HG03432 (cell line): ENCODE data around the gene NVL.

Experiments
- ATAC-seq: cut with Tn5 transposase; IDR thresholded peaks from one replicate; pipeline ENCODE4 v1.9.1; 2021; ENCODE audit warnings: mild to moderate bottlenecking, moderate library complexity; ENCODE audit not compliant: unreplicated experiment

The NVL gene

DNA sequence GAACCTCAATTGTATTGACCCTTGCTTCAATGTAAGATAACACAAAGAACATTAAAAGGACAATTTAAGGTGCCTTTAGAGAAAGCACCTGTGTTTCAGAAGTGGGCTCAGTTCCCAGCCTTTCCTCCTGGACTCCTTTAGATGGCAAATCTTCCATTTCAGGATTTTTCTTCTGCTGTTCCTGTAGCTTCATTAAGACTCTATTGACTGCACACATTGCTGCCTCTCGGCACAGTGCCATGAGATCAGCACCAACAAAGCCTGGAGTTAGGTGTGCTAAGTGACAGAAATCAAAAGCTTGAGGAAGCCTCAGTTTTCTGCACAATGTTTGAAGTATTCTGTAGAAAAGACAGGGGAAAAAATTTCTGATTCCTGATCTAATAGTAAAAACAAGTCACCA lies 40.6 kb downstream of the NVL start:
- no peak for ATAC-seq

DNA sequence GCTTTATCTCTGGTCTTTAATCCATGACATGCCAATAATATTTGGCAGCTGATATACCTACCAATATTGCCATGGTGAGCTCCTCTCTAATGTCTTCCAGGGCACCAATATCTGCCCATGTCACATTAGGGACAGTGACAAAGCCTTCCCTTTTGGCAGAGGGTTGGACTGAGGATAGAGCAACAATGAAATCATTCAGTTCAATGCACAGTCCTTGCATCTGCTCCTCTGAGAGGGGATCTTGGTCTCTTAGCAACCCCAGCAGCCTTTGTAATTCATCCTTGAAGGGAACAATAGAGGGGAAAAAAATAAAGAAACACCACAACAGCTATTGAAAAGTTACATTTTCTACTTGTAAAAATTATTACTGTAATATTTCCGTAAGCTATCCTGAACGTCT lies 42.3 kb downstream of the NVL start:
- no peak for ATAC-seq

DNA sequence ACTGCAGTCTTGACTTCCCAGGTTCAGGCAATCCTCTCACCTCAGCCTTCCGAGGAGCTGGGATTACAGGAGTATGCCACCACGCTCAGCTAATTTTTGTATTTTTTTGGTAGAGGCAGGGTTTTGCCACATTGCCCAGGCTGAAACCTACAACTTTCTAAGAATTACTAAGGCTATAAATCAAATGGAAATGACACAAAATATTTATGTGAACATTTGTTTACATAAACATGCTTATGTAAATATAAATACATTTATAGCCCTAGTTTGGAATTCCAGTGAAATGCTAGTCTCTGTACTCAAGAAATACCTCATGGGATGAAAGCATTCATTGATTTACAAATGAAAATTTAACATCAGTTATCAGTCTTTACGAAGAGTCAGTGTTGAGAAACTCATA lies 47.8 kb downstream of the NVL start:
- ATAC-seq, result no peak

DNA sequence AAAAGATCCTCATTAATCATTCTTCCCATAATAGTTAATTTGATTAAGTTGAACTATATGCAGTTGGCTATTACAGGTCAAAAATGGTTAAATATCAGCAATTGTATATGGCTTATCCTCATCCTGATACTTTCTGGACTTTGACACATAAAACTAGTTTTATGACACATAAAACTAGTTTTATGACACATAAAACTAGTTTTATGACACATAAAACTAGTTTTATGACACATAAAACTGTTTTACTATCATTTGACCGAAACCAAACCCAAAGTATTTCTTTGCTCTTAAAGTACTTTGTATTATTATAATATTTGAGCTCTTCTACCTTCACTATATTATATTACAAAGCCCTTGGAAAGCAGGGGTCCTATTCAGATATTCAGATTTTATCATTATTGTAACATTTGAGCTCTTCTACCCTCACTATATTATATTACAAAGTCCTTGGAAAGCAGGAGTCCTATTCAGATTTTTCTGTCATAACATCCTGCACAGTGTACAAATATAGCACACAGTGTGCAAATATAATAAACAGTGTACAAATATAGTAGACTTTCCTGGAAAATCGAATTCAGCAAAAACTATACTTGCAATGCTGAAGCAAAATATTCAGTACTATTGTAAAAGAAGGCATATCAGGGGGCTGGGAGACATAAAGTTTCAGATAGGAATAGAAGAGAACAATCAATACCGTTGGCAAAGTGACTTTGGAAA lies 53.0 kb downstream of the NVL start:
- ATAC-seq, result no peak

DNA sequence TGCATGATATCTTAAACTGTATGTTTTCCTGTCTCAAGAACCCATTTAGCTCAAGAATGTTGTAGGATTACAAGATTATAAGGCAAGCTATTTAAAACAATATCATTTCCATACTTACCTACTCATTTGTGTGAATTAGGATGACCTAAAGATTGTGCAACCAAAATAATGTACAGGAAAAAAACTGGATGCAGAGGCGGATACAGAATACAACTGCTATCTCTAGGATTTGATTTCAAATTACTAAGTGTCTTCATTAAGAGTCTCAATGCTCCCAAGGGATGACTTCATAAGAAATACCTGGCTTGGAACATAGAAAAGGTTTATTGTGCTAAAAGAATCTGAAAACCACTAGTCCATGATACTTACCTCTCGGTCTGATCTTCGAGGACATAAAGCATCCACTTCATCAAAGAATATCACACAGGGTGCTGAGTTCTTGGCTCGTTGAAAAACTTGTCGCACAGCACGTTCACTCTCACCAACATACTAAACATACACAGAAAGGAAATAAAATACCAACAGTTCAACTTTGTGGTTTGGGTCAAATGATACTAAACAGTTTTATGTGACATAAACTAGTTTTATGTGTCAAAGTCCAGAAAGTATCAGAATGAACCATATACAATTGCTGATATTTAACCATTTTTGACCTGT lies 54.9 kb downstream of the NVL start:
- ATAC-seq, result no peak

DNA sequence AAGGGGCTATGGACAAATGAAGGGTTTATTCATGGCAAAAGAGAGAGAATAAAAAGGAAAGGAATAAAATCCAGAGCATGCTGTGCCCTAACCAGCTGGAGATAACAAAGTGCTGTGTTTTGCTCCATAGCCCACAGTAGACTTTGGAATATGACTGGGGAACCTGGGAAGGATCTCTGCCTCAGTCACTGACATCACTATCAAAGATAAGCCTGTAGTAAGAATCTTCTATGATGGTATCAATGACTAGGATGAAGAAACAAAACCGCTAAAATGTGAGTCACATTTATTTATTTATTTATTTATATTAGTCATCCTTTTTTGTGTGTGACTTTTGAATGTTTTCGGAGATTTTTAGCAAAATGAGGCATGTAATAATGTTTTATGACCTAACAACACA lies 56.3 kb downstream of the NVL start:
- ATAC-seq, result no peak

DNA sequence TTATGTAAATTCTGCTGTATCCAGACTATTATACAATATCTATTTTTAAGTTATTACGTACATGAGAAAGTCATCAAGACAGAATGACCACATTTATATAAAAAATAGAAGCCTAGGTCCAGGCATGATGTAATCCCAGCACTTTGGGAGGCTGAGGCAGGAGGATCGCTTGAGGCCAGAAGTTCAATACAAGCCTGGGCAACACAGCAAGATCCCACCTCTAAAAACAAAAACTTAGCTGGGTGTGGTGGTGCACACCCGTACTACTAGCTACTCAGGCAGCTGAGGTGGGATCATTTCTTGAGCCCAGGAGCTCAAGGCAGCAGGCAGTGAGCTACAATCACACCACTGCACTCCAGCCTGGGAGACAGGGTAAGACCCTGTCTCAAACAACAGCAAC lies 58.9 kb downstream of the NVL start:
- no peak for ATAC-seq

DNA sequence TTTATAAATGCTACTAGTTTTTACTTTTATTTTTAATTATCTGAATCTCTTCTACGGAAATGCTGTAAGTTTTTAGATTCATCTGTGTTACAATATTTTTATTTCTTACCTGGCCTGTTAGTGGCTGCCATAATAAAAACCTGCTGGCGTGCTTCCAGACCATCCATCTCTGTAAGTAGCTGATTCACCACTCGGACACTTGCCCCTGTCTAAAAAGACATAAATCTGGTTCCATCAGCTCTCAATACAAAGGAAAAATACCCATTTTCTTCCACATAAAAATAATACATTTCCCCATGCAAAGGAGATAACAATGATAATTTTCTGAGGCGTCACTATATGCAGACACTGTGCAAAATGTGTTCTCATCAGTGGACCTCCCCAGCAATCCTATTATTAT lies 62.0 kb downstream of the NVL start:
- no peak for ATAC-seq

DNA sequence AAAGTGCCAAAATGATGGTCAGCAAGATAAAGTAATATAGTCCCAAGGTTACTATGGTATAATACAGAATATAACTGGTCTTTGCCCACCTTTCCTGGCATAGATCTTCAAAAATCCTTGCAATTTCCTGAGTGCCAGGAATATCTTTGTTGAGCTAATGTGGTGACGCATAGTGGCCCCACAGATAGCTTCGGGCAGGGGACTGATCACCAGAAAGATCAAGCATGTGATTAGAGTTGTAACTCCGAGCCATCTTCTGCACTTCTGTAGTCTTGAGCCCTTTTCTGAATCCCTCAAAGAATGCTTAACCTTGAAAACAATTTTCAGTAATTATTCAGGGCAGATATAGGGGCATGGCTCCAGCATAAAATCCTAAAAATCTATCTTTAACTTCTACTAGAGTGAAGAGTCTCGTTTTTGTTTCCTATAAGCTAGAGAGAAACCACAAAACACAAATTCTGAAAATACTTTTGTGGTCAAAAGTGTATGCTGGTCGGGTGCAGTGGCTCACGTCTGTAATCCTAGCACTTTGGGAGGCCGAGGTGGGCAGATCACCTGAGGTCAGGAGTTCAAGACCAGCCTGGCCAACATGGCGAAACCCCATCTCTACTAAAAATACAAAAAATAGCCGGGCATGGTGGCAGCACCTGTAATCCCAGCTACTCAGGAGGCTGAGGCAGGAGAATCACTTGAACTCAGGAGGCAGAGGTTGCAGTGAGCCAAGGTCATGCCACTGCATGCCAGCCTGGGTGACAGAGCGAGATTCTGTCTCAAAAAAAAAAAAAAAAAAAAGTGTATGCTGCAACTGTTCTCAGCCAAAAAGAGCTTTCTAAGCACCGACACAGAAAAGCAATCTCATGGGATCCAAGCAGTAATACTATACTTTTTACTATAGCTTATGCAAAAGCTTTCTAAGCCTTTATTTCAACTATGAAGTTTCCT lies 62.8 kb downstream of the NVL start:
- ATAC-seq, result no peak

DNA sequence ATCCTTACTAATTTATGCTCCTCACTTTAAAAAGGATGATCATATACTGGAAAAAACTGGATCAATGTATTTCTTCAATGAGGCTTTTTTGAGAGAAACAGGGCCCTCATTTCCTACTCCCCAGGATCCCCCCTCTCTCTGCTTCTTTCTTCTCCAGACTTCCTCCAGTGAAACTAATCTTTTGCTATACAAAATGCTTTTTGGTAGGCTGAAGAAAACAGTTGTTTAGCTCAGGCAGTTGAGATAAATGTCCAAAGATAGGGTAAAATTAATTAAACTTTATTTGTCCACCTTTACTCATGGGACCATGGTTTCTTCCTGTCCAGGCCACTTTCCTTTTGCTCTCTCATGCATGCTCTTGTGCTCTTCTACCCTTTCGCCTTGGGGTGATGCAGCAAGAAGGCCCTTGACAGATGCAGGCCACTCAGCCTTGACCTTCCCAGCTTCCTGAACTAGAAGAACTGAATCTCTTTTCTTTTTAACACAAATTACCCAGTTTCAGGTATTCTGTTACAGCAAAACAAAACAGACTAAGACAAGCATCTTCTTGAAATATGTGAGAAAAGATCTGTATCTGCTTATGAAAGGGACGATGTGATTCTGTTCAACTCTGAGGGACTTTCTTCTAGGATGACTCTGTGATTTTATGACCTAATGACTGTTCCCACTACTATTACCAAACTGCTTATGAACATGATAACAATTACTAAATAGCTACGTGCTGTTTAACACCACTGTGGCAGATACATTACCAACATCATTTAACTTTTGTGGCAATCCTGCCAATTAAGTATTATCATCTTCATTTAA lies 63.7 kb downstream of the NVL start:
- ATAC-seq, result peak; percentile 86

DNA sequence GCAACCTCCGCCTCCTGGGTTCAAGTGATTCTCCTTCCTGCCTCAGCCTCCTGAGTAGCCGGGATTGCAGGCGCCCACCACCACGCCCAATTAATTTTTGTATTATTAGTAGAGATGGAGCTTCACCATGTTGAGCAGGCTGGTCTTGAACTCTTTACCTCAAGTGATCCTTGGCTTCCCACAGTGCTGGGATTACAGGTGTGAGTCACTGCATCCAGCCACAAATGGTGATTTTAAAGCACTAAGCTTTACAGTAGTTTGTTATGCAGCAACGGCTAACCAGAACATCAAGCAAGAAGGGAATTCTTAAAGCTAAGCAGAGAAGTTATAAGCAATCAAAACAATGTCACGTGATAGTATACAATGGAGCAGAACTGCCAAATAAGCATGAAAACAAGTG lies 65.7 kb downstream of the NVL start:
- ATAC-seq, result no peak

DNA sequence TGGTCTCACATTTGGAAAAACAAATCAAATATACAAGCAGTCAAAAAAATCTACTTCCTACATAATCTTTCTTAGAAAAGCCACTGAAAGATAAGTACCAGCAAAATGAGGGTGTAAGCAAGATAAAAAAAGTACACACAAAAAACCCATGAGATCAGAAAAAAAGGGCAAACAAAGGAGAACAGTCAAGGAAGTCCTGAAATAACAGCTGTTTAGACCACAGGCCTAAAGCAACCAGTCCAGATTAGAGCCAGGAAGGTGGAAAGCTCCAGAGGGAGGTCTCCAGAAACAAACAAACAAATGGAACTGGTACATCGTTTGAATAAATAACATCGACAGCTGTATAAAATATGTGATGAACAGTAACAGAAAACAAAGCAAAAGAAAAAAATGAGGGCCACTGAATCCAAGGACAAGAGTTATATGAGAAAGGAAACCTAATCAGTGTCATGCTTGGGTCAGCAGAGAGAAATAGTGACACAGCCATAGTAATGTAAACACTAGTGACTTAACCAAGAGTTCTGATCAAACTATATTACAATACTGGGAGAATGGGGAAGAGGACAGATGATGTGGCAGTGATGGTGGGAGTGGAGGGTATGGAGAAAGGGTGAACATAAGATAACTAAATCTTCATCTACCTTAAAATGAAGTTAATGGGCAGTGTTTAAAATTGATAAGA lies 67.5 kb downstream of the NVL start:
- no peak for ATAC-seq

DNA sequence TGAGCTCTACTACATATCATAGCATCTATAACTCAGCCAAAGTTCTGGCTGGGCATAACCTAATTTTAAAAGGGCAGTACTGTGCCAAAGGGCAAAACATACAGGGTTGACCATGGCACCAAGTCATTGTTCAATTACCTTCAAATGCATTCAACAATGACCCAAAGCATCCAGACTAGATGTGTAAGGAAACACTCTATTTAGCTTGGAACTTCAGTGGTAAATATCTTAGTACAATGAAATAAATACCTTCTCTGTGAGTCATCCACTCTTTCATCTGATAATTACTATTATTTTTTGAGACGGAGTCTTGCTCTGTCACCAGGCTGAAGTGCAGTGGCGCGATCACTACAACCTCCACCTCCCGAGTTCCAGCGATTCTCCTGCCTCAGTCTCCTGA lies 70.0 kb downstream of the NVL start:
- no peak for ATAC-seq

DNA sequence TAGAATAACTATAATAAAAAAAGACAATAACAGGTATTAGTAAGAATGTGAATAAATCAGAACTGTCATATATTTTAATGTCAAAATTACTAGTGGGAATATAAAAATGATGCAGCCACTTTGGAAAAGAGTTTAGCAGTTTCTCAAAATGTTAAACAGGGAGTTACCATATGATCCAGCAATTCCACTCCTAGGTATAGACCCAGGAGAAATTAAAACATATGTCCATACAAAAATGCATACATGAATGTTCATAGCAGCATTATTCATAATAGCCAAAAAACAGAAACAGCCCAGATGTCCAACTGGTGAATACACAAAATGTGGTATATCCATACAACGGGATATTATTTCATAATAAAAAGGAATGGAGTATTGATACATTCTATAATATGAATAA lies 71.6 kb downstream of the NVL start:
- no peak for ATAC-seq

DNA sequence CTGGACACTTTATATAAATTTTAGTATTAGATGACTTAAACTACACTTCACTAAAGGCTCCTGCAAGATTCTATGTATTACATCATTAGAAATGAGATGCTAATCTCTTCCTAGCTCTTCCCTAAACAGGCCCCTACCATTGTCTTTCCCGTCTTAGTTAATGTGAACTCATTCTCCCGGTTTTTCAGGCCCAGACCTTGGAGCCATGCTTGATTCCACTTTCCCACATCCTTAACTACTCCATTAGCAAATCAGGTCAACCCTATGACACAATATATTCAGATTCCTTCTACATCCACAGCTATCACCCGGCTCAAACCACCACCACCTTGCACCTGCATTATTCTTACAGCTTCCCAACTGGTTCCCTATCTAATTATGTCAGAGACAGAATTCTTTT lies 73.3 kb downstream of the NVL start:
- ATAC-seq, result no peak

DNA sequence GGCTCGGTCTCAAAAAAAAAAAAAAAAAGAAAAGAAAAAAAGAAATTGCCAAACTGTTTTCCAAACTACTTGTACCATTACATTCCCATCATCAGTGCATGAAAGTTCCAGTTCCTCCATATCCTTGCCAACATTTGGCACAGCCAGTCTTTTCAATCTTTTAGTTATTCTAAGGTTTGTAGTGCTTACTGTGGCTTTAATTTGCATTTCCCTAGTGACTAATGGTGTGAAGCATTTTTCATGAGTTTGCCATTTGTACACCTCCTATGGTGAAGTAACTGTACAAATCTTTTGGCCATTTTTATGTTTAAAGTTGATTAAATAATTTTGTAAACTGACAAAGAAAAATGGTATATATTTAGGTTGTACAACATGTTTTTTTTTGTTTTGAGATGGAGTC lies 76.3 kb downstream of the NVL start:
- ATAC-seq, result no peak

DNA sequence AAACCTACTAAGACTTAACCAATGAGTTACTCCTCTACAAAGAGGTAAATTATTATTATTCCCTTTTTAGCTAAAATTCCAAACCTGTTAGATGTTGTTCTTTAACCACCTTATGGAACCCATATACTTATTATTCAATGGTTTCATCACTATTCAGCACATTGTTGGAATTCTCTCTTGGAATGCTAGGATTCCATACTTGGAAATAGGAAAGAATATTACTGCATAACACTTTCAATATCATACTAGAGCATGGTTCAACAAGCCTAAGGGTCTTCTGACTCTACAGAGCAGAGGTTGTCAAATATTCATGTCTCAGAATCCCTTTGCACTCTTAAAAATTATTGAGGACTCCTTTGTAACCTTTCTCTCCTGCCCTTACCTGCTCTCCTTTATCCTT lies 77.5 kb downstream of the NVL start:
- ATAC-seq, result no peak

DNA sequence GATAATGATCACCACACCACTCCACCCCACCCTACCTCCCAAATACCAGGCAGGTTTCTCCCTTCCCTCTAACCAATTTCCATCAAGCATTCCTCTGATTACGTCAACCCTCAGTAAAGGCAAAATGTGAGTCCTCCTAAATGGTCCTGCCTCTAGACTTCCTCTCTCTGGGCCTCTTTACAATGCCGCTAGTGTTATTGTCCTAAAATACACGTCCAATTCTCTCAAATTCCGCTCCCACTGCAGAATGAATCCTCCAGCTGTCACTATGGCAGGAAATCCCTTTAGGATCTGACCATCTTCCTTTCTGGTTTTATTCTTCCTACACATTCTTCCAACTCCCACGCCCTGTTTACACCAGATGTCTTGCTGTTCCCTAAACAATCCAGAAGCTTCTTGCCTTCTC lies 78.2 kb downstream of the NVL start:
- no peak for ATAC-seq

DNA sequence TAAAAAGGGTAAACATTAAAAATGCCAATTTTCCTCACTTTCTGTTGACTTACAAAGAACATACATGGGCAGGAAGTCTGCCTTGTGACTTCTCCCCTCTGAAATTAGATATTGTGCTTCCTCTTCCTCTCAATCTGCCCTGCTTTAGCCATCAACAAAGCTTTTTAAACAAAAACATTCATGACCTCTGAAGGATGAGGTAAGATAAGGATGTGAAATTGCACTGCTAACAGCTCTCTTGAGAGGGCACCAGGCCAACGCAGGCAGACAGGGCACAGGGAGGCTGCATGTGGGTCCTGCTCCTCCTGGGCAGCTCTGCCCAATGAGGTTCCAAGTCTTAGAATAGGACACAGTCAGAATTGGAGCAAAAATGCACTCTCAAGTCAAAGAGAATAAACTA lies 84.8 kb downstream of the NVL start:
- ATAC-seq, result no peak

DNA sequence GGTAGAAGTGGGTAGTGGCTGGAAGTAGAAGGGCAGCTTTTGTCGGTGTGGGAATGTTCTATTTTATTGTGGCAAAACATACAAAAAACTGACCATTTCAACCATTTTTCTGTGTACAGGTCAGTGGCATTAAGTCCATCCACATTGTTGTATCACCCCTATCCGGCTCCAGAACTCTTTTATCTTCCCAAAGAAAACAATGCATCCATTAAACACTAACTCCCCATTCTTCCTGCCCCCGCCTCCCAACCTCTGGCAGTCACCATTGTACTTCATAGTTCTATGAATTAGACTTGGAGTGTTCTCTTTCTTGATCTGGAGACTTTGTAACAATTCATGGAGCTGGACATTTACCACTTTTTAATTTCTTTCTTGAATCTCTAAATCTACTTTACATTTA lies 91.2 kb downstream of the NVL start:
- no peak for ATAC-seq
